Measurements from ENCODE around the gene PIANP.

- TF ChIP-seq CTCF (IDR thresholded peaks at IDR 0.05) = no peak
- no peak for TF ChIP-seq EZH2 (IDR thresholded peaks at IDR 0.05; ENCODE audit: borderline replicate concordance, insufficient read depth, low read depth, low read length, poor library complexity, severe bottlenecking)
Measured at GRCh38 chr12:6698352-6699046, 2.1 kb downstream of the PIANP start.

Measured in B cell (primary cell).